Measurements from ENCODE around the gene CHEK1.

CHEK1 gene

DNA sequence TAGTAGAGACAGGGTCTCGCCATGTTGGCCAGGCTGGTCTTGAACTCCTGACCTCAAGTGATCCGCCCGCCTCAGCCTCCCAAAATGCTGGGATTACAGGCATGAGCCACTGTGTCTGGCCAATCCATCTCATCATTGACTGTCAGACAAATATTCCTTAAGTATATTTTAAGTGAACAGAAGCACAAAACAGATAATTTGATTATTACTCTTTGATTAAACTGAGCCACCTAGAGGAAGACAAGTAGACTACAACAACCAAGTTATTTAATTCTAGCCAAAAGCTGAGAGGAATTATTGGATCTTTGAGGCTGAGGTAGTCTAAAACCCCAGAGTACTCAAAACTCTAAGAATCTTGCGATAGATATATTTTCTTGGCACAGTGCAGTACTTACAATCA, 54.4 kb downstream of the CHEK1 start:
- Histone ChIP-seq H3K4me3 (ENCODE audit: low read depth, low read length) (no peak overlapping the region), H3K9ac (ENCODE audit: low read depth, low read length) (no peak overlapping the region), H3K36me3 (ENCODE audit: control insufficient read depth, insufficient read depth, low read length) (peaks cover 12% of the 10 kb centered on the region)

GRCh38 chr11:125679837-125680236, 54.9 kb downstream of the CHEK1 start:
- Histone ChIP-seq H3K27me3 (ENCODE audit: control insufficient read depth, insufficient read depth, low read length) (no peaks in the 10 kb centered on the region), H3K4me1 (ENCODE audit: control insufficient read depth, insufficient read depth, low read length) (no peaks in the 10 kb centered on the region), H3K9ac (ENCODE audit: low read depth, low read length) (no peak overlapping the region), H3K36me3 (ENCODE audit: control insufficient read depth, insufficient read depth, low read length) (peaks cover 12% of the 10 kb centered on the region), H3K9me3 (ENCODE audit: control insufficient read depth, insufficient read depth, low read length) (no peaks in the 10 kb centered on the region), H3K4me3 (ENCODE audit: low read depth, low read length) (no peak overlapping the region)

More for the DNA sequence above, 54.4 kb downstream of the CHEK1 start:
- H3K4me1 ChIP-seq (ENCODE audit: control insufficient read depth, insufficient read depth, low read length): no peaks in the 10 kb centered on the region
- no peaks in the 10 kb centered on the region for H3K9me3 ChIP-seq (ENCODE audit: control insufficient read depth, insufficient read depth, low read length)
- H3K27me3 ChIP-seq (ENCODE audit: control insufficient read depth, insufficient read depth, low read length): no peaks in the 10 kb centered on the region

DNA sequence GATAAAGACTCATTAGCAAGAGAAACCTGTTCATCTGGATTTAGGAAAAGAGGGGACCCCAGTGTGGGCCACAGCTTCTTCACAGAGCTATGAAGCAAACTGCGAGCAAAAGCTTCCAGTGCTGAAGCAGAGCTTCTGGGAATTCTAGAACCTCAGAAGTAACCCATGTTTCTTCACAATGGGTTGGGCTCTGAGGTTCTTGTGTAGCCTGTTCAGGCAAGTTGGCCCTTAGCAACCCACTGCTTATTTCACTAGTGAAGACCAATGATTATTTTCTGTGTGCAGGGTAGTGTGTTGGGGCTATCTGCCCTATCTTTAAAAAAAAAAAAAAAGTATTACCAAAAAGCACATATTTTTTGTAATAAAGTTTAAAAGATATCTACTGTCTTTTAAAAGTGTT, 55.8 kb downstream of the CHEK1 start, which contains the start of gene ACRV1:
TSS of gene ACRV1 (minus strand) at position 101 of the 400 bp plus-strand sequence. CDS start at position 34, 67 bp downstream.
- Histone ChIP-seq H3K36me3 (ENCODE audit: control insufficient read depth, insufficient read depth, low read length) (peaks cover 12% of the 10 kb centered on the region), H3K9me3 (ENCODE audit: control insufficient read depth, insufficient read depth, low read length) (no peaks in the 10 kb centered on the region), H3K4me1 (ENCODE audit: control insufficient read depth, insufficient read depth, low read length) (peaks cover 2% of the 10 kb centered on the region), H3K4me3 (ENCODE audit: low read depth, low read length) (no peak within 1 kb of the TSS), H3K27me3 (ENCODE audit: control insufficient read depth, insufficient read depth, low read length) (no peaks in the 10 kb centered on the region), H3K9ac (ENCODE audit: low read depth, low read length) (no peak within 1 kb of the TSS)

- peaks cover 4% of the 10 kb centered on the region for H3K4me1 ChIP-seq (ENCODE audit: control insufficient read depth, insufficient read depth, low read length)
- no peak overlapping the region for H3K4me3 ChIP-seq (ENCODE audit: low read depth, low read length)
- no peaks in the 10 kb centered on the region for H3K36me3 ChIP-seq (ENCODE audit: control insufficient read depth, insufficient read depth, low read length)
- H3K9ac ChIP-seq (ENCODE audit: low read depth, low read length): no peak overlapping the region
- H3K9me3 ChIP-seq (ENCODE audit: control insufficient read depth, insufficient read depth, low read length): no peaks in the 10 kb centered on the region
- no peaks in the 10 kb centered on the region for H3K27me3 ChIP-seq (ENCODE audit: control insufficient read depth, insufficient read depth, low read length)
These were observed 60.3 kb downstream of the CHEK1 start for GRCh38 chr11:125685228-125685627.

GRCh38 chr11:125688066-125688465, 63.1 kb downstream of the CHEK1 start:
- H3K36me3 ChIP-seq (ENCODE audit: control insufficient read depth, insufficient read depth, low read length): no peaks in the 10 kb centered on the region
- H3K27me3 ChIP-seq (ENCODE audit: control insufficient read depth, insufficient read depth, low read length): no peaks in the 10 kb centered on the region
- peaks cover 4% of the 10 kb centered on the region for H3K4me1 ChIP-seq (ENCODE audit: control insufficient read depth, insufficient read depth, low read length)
- no peaks in the 10 kb centered on the region for H3K9me3 ChIP-seq (ENCODE audit: control insufficient read depth, insufficient read depth, low read length)
- H3K9ac ChIP-seq (ENCODE audit: low read depth, low read length): no peak overlapping the region
- no peak overlapping the region for H3K4me3 ChIP-seq (ENCODE audit: low read depth, low read length)

GRCh38 chr11:125688632-125689031, 63.7 kb downstream of the CHEK1 start:
- Histone ChIP-seq H3K9ac (ENCODE audit: low read depth, low read length) (no peak overlapping the region), H3K27me3 (ENCODE audit: control insufficient read depth, insufficient read depth, low read length) (no peaks in the 10 kb centered on the region), H3K4me1 (ENCODE audit: control insufficient read depth, insufficient read depth, low read length) (peaks cover 4% of the 10 kb centered on the region), H3K9me3 (ENCODE audit: control insufficient read depth, insufficient read depth, low read length) (no peaks in the 10 kb centered on the region), H3K4me3 (ENCODE audit: low read depth, low read length) (no peak overlapping the region), H3K36me3 (ENCODE audit: control insufficient read depth, insufficient read depth, low read length) (no peaks in the 10 kb centered on the region)

- H3K9me3 ChIP-seq (ENCODE audit: control insufficient read depth, insufficient read depth, low read length): no peaks in the 10 kb centered on the region
- H3K9ac ChIP-seq (ENCODE audit: low read depth, low read length): no peak overlapping the region
- H3K36me3 ChIP-seq (ENCODE audit: control insufficient read depth, insufficient read depth, low read length): no peaks in the 10 kb centered on the region
- H3K4me1 ChIP-seq (ENCODE audit: control insufficient read depth, insufficient read depth, low read length): peaks cover 4% of the 10 kb centered on the region
- H3K4me3 ChIP-seq (ENCODE audit: low read depth, low read length): no peak overlapping the region
- H3K27me3 ChIP-seq (ENCODE audit: control insufficient read depth, insufficient read depth, low read length): no peaks in the 10 kb centered on the region
These were observed 64.4 kb downstream of the CHEK1 start for GRCh38 chr11:125689274-125689859.

GRCh38 chr11:125690006-125690405, 65.0 kb downstream of the CHEK1 start:
- Histone ChIP-seq H3K9me3 (ENCODE audit: control insufficient read depth, insufficient read depth, low read length) (no peaks in the 10 kb centered on the region), H3K36me3 (ENCODE audit: control insufficient read depth, insufficient read depth, low read length) (no peaks in the 10 kb centered on the region), H3K27me3 (ENCODE audit: control insufficient read depth, insufficient read depth, low read length) (no peaks in the 10 kb centered on the region), H3K4me1 (ENCODE audit: control insufficient read depth, insufficient read depth, low read length) (peaks cover 4% of the 10 kb centered on the region), H3K9ac (ENCODE audit: low read depth, low read length) (no peak overlapping the region), H3K4me3 (ENCODE audit: low read depth, low read length) (no peak overlapping the region)

DNA sequence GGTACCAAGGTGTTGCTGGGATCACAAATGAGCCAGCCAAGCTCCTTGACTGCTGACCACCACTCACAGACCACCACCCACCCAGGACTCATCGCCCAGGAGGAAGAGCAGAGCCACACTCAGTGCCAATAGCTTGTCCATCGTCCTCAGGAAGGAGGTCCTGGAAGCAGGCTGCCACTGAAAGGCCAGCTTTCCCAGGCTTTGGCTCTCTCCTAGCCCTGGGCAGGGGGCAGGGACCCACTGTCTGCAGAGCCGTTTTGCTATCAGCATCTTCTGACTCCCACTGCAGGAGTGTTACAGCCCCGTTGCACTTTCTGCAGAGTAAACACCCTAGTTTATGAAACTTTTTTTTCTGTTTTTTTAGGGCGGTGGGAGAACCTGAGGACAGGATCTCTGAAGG, 67.9 kb downstream of the CHEK1 start:
- Histone ChIP-seq H3K4me3 (ENCODE audit: low read depth, low read length) (no peak overlapping the region), H3K9me3 (ENCODE audit: control insufficient read depth, insufficient read depth, low read length) (no peaks in the 10 kb centered on the region), H3K4me1 (ENCODE audit: control insufficient read depth, insufficient read depth, low read length) (peaks cover 2% of the 10 kb centered on the region), H3K27me3 (ENCODE audit: control insufficient read depth, insufficient read depth, low read length) (no peaks in the 10 kb centered on the region), H3K9ac (ENCODE audit: low read depth, low read length) (no peak overlapping the region), H3K36me3 (ENCODE audit: control insufficient read depth, insufficient read depth, low read length) (no peaks in the 10 kb centered on the region)

DNA sequence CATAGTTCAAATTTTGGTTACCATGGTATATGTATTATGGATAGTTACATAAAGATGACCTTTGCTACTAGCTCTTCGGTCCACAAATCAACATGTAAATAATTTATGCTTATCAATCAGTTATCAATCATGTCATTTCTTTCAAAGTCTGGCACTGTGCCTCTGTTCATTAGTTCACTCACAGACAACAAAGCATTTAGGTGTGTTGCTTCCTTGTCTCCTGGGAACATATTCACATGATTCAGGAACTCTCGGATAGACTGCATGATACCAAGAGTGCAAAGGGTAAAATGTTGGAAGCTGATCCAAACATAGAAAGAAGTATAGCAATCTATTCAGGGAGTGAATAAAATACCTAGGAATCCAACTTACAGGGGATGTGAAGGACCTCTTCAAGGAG, 70.0 kb downstream of the CHEK1 start:
- H3K27me3 ChIP-seq (ENCODE audit: control insufficient read depth, insufficient read depth, low read length): no peaks in the 10 kb centered on the region
- no peaks in the 10 kb centered on the region for H3K36me3 ChIP-seq (ENCODE audit: control insufficient read depth, insufficient read depth, low read length)
- H3K9ac ChIP-seq (ENCODE audit: low read depth, low read length): no peak overlapping the region
- H3K4me3 ChIP-seq (ENCODE audit: low read depth, low read length): no peak overlapping the region
- no peaks in the 10 kb centered on the region for H3K9me3 ChIP-seq (ENCODE audit: control insufficient read depth, insufficient read depth, low read length)
- no peaks in the 10 kb centered on the region for H3K4me1 ChIP-seq (ENCODE audit: control insufficient read depth, insufficient read depth, low read length)

GRCh38 chr11:125701018-125701610, 76.2 kb downstream of the CHEK1 start:
- no peak overlapping the region for H3K9ac ChIP-seq (ENCODE audit: low read depth, low read length)
- H3K4me3 ChIP-seq (ENCODE audit: low read depth, low read length): no peak overlapping the region
- H3K36me3 ChIP-seq (ENCODE audit: control insufficient read depth, insufficient read depth, low read length): no peaks in the 10 kb centered on the region
- no peaks in the 10 kb centered on the region for H3K27me3 ChIP-seq (ENCODE audit: control insufficient read depth, insufficient read depth, low read length)
- no peaks in the 10 kb centered on the region for H3K9me3 ChIP-seq (ENCODE audit: control insufficient read depth, insufficient read depth, low read length)
- H3K4me1 ChIP-seq (ENCODE audit: control insufficient read depth, insufficient read depth, low read length): peaks cover 9% of the 10 kb centered on the region

GRCh38 chr11:125701858-125702621, 77.1 kb downstream of the CHEK1 start:
- Histone ChIP-seq H3K9me3 (ENCODE audit: control insufficient read depth, insufficient read depth, low read length) (no peaks in the 10 kb centered on the region), H3K4me1 (ENCODE audit: control insufficient read depth, insufficient read depth, low read length) (peaks cover 9% of the 10 kb centered on the region), H3K36me3 (ENCODE audit: control insufficient read depth, insufficient read depth, low read length) (no peaks in the 10 kb centered on the region), H3K9ac (ENCODE audit: low read depth, low read length) (no peak overlapping the region), H3K4me3 (ENCODE audit: low read depth, low read length) (no peak overlapping the region), H3K27me3 (ENCODE audit: control insufficient read depth, insufficient read depth, low read length) (no peaks in the 10 kb centered on the region)

Data from iPS-15b (cell line).